ENCODE measurements around the gene DENND1A.

DENND1A gene

DNA sequence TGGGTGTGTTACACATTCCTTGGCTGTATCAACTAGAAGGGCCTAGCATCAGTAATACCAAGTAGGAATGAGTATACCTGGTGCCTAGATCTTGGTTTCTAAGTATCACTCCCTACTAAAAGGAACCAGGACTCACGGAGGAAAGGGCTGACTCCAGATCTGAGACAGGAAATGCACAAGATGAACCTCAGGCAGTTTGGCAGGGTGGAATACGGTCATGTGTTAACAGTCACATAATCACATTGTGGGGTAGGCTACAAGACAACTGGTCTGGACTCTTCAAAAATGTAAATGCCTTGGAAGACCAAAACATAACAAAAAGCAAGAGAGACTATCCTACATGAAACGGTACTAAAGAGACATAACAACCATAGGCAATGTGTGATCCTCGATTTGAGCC, 415.2 kb downstream of the DENND1A start:
- no peak for DNase-seq

DNA sequence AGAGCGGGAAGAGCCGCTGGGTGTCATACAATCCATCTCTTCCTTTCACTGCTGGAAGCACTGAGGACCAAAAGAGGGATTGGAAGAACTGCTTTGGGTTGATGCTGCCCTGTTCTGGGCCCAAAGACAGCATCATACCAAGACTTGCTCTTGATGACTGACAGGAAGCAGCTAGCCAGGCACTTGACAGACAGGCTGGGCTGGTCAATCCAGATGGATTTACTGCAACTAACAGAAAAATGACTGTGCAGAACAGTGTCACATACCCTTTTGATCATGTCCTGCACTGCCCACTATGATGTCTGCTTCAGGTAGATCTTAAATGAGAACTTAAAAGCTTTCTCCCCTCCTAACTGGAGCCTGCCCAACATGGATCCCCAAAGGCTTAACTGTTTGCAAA, 416.4 kb downstream of the DENND1A start:
- no peak for DNase-seq

DNA sequence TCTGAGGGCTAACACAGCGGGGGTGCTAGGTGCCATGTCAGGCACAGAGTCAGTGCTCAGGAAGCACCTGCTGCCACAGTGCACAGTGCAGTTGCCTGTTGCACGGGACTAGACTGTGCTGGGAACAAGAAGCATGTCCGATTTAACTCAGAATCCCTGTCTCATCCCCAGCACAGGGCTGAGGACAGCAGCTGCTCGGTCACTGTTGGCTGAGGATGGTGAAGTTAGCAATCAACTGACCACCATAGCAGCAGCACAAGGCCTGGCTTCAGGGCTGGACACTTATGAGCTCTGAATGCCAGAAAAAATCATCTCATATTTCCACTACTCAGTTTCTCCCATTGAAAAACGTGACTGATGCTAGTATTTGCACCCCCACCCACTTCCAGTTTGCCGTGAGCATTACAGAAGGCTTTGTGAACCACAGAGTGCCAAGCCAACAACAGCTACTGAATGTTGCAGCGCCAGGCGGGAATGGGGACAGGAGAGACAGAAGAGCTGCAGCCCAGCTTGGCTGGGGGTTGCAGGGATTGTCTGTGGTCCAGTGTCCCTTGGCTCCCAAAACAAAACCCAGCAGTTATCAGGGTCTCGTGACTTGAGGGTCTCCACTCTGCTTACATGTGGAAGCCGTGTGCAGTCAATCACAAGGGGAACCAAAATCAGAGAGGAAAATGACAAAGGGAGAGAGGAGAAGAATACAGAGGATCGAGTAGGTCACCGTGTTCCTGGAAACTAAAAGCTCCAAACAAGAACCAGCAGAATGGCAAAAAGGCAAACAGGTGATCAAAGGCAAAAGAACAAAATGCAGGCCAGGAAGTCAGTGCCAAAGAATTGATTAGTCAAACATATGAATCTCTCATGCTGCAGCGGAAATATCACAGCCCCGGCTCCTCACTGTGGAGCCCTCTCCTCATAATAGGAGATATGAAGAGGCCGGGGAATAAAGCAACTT, 418.3 kb downstream of the DENND1A start:
- DNase-seq: no peak

DNA sequence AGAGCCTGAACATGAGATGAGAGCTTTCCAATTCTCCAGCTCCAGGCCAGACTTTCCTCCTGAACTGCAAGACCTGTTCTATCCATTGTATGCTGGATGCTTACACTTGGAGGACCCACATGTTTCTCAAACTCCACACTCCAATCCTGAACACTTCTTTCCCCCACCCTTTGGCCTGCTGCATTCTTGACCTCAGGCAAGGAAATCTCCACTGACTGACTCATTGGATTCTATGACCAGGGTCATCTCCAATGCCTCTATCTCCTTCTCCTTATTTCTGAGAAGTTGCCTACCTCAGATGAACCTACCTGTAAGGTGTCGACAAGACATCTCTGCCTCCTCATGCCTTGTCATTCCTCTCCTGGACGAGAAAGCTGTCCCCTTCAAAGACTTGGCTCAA, 420.3 kb downstream of the DENND1A start:
- DNase-seq: no peak

DNA sequence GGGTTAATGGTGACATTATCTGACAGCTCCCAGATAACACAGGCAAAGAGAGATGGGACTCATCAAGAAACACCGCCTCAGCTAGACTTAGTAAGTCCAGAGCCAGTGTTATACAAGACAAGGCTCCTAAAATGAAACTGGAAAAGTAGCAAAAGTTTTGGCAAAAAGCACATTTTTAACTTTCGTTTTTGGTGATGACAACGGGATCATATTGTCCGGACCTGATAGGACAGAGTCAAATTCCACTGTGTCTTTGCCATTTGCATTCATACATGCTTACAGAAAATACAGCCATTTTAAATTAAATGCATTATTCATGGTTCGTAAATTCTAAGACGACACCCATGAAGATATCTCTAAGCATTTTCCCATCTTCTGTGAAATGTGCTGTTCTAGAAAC, 421.9 kb downstream of the DENND1A start:
- DNase-seq: no peak

DNA sequence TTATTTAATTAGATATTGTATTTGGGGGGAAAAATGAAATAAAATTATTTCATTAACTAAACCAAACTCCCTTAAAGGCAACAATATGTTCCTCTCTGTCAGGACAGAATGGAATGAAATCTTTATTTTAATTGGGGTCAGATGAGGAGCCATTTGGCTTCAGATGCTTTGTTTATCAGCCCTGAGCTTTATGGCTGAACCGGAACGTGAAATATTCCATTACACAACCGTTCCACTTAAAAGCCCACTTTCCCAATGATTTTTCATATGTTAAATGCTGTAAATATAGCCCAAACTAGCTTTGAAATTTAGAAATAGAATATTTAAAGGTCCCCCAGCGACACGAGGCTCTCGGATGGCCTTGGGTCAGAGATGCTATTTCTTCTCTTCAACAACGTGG, 424.4 kb downstream of the DENND1A start:
- no peak for DNase-seq

DNA sequence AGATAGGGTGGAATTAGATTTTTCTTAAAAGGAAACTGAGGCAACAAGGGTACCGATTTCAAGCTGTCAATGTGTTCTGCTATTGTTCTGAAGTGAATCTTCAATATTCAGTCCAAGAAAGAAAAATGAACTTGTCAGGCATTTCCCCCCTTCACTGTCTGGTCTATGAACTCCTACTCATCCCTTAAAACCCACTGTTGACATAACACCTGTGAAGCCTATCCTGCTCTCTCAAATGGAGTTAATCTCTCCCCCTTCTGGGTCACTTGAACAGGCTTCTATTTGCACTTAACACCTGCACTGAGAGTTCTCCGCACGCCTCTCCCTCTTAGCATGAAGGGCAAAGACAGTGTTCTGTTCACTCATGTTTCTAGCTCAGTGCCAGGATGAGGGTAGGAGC, 429.6 kb downstream of the DENND1A start:
- DNase-seq: no peak

DNA sequence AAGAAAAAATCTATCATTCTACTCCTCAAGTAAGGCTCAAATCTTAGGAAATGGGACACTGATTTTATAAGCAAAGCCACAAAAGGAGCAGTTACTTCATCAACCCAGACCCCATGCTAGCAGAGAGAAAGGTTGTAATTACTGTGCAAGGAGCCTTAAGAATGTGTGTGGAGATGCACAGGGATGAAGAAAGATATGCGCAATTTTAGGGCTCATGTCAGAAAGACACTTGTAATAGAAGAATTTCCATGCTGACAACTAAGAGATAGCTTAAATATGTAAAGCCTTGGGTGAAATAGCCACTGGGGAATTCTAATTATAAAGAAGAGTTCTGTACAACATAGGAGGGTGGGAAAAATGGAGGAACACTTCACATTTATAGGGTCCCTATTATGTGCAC, 432.1 kb downstream of the DENND1A start:
- no peak for DNase-seq

DNA sequence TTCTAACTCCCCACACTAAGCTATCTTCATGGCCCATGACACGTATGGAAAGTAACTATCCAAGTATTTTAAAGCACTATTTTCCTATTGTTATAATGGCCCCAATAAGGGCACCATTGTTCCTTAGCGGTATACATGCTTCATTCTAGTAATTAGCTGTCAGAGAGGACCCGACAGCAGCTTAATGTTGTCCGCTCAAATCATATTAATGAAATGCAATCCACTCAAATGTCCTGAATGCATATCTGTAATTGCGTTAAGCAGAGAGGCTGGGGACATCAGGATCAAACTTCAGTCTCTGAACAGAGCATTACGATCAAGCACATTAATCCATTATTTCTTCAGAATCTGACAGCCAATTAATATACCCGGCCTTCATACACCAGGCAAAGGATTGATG, 434.2 kb downstream of the DENND1A start:
- no peak for DNase-seq

DNA sequence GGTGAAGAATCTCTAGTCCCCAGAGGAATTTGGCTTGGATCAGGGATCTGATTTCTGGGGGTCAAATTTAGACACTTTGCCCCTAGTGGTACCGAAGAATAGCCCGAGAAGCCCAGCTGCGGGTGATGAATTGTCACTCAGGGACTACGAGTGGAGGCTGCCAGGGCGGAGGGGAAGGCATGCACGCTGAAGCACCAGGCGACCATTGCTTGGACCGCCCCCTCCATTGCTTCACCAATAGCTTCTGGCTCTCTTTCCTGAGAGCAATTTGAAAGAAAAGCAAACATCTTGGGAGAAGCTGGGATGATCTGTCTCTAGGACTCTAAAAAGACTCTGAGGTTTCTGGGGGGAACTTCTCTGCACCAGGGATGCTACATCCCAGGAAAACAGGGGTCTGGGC, 436.3 kb downstream of the DENND1A start:
- DNase-seq: no peak

DNA sequence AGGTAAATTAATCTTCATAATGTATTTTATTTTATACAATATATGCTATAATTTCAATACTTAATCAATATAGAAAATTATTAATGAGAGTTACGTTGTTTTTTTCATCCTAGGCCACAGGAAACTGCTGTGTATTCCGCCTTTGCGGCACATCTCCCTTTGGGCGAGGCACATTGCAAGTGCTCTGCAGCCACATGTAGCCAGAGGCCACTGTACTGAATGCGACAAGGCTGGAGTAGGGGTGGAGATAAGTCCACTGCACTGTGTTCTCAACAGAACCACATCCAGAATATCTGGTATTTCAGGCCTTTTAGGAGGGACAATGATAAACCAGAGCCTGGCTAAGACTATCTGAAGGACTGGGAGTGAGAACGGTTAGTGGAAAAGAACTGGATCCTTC, 439.2 kb downstream of the DENND1A start:
- no peak for DNase-seq

DNA sequence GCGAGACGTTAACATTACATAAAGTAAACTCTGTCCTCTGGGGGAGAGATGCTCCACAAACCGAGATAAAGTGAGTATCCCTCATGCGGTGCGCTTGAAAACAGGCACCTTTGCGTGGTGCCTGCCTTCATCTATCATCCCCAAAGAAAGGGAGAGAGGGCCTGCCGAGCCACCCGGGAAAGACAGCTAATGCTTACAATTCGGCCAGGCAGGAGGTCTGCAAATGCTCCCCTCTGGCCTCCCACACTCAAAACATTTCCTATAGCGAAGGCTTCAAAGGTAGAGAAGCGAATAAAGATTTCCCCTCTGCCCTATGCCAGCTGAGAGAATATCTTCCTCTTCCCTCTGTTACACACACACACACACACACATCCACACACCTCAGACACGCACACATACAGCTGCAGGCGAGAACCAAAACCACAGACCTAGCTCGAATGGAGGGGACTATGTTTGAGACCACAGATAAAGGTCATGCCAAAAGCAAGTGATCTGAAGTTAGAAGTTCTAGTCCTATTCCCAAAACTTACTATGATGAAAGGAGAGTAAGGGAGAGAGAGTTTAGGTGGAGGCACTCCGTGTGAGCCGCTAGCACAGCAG, 441.1 kb downstream of the DENND1A start:
- no peak for DNase-seq

DNA sequence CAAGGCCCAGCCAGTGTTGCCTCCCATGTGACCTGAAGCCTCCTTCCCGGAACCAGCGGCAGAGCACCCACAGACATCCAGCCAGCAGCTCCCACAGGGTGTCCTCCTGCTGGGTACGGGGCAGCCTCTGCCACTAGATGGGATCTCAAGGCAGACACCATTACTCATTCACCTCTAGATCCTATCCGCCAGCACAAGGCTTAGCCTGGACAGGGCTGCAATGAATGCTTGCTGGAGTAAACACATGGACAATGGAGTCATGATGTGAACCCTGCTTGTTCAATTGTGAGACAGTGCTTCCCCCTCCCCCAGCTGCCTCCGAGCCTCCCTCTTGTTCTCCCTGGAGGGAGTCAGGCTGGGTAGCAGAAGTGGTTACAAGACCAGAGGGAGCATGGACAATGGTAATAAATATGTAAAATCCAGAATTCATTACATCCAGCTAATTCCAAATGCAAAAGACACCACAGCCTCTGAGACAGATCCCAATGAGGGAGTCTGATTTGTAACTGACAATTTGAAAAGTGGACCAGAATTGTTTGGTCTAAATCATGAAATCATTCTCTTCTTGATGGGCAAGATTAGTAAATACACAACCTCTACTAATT, 441.9 kb downstream of the DENND1A start:
- DNase-seq: no peak

DNA sequence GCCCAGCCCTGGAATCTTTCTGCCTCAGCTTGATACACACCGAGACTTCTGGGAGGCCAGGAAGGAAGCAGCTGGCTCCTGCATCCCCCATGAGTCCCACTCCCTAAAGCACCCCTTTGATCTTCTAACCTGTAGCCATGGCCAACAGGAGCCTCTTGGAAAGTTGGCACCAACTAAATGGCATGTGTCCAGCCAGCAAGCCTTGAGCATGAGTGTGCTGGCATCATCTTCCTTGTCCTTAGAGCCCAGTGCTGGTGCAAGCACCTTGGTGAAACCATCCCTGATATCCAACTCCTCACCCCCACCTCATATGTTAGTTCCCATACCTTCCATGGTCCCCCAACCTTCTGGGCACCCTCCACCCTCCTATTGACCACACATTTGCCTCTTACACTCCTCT, 443.5 kb downstream of the DENND1A start:
- no peak for DNase-seq

DNA sequence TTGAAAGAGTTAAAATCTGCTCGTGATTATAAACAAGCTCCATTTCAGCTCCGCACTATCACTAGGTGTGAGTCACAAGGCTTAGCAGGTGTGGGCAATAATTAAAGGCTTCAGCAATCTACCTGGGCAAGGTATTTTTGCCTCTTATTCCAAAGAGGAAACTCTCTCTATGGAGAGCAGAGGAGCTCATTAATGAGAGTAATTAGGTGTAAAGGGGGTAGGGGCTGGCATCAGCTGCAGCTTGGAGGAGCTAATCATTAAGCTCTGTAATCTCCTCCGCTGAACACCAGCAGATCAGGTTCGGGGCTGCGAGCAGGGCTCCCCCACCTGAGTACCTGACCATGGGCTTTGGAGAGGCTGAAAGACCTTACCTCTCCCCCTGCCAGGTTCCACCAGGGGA, 444.7 kb downstream of the DENND1A start:
- no peak for DNase-seq

DNA sequence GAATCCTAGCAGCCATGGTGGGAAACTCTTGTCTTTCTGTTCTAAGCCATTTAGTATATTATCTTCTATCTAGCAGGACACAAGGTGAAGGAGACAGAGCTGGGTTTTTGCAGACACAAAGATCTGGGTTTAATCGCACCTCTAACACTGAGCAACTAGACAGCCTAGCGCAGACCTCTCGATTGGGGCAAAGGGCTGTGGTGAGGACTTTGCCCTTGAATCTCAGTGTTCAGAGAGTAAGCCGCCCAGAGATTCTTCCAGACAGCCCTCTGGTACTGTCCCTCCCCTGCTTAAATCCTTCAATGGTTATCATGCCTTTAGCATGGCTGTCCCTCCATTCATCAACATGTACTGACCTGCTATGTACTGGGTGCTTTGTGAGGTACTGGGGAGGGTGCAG, 445.8 kb downstream of the DENND1A start:
- no peak for DNase-seq

DNA sequence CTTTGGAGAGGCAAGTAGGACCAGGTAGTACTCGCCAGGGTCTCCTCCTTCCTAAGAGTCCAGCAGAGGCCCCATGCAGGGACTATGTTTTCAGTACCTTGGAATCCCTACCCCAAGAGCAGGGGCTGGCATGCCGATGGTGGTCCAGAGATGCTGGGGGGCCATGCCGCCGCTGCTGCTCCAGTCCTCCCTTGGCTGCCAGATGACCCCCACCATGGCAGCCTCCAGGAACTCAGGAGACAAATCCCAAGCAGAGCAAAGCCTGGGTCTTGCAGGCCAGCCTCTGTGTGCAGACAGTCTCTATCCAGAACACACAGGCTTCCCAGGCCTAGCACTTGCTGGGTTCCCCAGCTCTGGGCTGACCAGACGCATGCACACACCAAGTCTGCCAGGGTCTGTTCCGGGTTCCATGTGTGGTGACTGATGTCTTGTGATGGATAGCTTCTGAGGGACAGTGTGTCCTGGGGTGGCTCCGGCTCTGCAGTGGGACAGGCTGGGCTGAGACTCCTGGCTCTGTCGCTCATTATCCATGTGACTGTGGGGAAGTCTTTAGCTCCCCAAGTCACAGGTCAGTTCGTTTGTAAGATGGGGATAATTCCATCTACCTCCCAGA, 446.6 kb downstream of the DENND1A start:
- DNase-seq: no peak

DNA sequence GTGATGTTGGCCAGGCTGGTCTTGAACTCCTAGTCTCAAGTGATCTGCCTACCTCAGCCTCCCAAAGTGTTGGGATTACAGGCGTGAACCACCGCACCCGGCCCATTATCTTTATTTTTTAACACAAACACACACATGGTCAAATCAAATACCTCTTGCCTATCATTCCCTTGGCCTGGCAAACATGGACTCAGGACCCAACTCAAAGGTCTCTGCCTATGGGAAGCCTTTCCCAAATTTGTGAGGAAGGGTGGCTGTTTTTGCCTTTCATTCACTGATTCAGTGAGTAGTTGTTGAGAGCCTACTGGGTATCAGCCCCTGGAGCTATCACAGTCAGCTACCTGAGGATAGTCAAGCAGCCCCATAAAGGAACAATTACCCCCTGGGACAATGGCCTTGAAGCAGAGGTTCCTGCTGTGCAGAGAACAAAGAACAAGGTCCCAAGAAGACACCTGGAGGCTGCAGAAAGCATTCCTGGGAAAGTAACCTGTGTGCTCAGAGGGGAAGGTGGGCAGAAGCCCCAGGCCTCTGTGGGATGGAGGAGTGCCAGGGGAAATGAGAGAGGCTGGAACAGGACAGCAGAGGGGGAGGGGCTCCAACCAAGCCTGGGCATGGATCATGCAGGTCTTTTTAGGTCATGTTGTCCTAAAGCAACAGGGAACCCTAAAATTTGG, 447.5 kb downstream of the DENND1A start:
- DNase-seq: no peak

DNA sequence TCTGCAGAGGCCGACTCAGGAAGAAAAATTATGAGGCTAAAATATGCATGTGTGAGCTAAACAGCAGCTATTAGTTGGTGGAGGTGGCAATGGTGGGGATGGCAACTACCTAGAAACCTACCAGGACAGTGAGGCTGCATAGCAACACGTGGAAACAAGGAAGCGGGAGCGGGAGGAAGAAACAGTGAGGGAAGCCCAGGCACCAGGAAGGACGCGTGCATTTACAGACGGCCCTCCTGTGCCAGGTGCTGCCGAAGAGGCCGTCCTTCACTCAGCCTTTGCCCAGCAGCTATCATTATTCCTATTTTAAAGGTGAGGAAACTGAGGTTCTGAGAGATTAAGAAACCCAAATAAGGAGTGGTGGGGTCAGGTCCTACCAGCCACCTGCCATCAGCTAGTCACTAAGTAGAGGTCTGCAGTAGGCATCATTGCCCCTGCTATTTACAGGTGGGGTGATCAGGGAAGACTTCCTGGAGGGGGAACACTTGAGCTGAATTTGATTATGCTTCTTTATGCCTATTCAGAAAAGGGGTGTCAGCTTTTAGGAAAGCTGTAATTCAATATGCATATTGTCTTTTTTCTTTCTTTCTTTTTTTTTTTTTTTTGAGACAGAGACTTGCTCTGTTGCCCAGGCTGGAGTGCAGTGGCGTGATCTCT, 448.6 kb downstream of the DENND1A start:
- no peak for DNase-seq

DNA sequence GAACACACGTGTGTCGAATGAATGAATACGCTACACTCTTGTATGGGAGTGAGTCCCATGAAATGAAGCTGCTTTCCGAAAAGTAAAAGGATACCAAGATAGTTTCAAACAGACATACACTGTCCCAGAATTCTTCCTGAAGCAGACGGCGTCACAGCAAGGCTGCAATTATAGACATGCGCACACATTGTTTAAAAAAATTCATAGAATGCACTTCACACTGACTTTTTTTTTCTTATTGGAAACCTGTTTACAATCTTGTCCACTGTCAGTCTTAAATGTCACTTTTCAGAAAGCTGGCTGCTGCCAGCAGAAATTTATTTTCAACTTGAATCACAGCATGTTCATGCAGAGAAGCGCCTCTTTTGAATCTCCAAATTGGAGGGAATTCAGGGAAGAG, 449.1 kb downstream of the DENND1A start:
- DNase-seq: no peak

DNA sequence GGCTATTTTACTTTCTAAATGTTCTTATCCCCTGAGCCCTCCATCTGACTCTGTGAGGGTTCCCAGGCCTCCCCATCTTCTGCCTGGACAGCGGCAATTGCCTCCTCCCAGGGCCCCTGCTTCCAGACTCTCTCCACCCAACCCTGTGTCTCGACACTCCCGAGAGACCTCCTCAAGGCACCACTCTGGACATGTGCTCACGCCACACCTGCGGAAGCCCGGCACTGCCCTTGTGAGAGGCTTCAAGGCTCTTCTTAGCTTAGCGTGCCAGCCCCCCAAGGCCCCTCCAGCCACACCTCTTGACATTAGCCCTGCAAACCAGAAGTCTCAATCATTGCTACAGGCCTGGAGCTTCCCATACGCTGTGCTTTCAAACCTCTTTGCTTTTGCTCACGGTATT, 449.8 kb downstream of the DENND1A start:
- no peak for DNase-seq

DNA sequence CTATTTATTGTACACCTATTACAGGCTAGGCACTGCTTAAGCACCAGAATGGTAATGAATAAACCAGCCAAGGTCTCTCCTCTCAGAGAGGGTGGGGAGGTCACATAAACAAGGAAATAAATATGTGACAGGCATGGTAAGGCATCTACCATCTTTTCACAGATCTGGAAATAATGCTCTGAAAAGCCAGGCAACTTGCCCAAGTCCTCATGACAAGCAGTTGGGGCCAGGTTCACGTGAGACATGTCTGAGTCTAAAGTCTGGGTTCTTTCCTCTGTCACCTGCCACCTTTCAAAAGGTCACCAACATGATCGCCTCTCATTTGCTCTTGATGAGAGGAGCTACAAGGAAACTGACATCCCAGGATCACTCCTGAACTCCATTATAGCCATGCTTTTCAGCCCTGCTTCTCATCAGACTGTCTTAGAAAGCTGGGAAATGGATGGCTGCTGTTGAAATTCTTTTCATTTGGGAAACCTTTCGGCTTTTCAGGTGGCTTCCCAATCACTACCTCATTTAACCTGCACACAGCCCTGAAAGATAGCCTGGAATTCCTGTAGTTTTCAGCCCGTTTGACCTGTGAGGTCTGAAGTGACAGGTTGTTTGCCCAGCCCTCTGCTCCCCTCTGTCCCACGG, 450.8 kb downstream of the DENND1A start:
- DNase-seq: no peak
